Adipocyte (in vitro differentiated cells): ENCODE measurements around the gene MTHFD1L.

Source experiments
- DNase-seq: peaks from one replicate; pipeline ENCODE4 v3.0.0-alpha.2; 2015; ENCODE audit warnings: low read depth
- H3K27me3 ChIP-seq: replicated peaks from 2 replicates; pipeline ENCODE4 v1.7.0; 2013; ENCODE audit warnings: mild to moderate bottlenecking, low read length, moderate library complexity; ENCODE audit not compliant: control insufficient read depth, insufficient read depth
- H3K36me3 ChIP-seq: 2 replicates; pipeline ENCODE4 v1.7.0; 2013; ENCODE audit warnings: low read length, mild to moderate bottlenecking, moderate library complexity; ENCODE audit not compliant: control insufficient read depth, insufficient read depth, severe bottlenecking
- H3K4me1 ChIP-seq: 2 replicates; pipeline ENCODE4 v1.7.0; 2013; ENCODE audit warnings: mild to moderate bottlenecking, low read length, moderate library complexity; ENCODE audit not compliant: control insufficient read depth, insufficient read depth
- H3K4me3 ChIP-seq: 2 replicates; pipeline ENCODE4 v1.7.0; 2013; ENCODE audit warnings: mild to moderate bottlenecking, low read length, moderate library complexity
- H3K9ac ChIP-seq: 2 replicates; pipeline ENCODE4 v1.7.0; 2013; ENCODE audit warnings: mild to moderate bottlenecking, low read length, moderate library complexity
- H3K9me3 ChIP-seq: 2 replicates; pipeline ENCODE4 v1.7.0; 2013; ENCODE audit warnings: mild to moderate bottlenecking, low read length, moderate library complexity; ENCODE audit not compliant: control insufficient read depth

MTHFD1L gene

GRCh38 chr6:150971219-150971618, 105.7 kb downstream of the MTHFD1L start:
- no peak for DNase-seq
- Histone ChIP-seq H3K9me3 (no peaks in the 10 kb centered on the region), H3K27me3 (no peaks in the 10 kb centered on the region), H3K4me1 (peaks cover 4% of the 10 kb centered on the region), H3K36me3 (peaks cover 41% of the 10 kb centered on the region), H3K9ac (no peak overlapping the region), H3K4me3 (no peak overlapping the region)

- H3K4me1 ChIP-seq = peaks cover 10% of the 10 kb centered on the region
- peaks cover 31% of the 10 kb centered on the region for H3K36me3 ChIP-seq
- no peak for DNase-seq
- H3K4me3 ChIP-seq = no peak overlapping the region
- H3K9me3 ChIP-seq = no peaks in the 10 kb centered on the region
- no peaks in the 10 kb centered on the region for H3K27me3 ChIP-seq
- no peak overlapping the region for H3K9ac ChIP-seq
Observed at GRCh38 chr6:150975136-150975535, 109.6 kb downstream of the MTHFD1L start.

- Histone ChIP-seq H3K27me3 (no peaks in the 10 kb centered on the region), H3K9me3 (no peaks in the 10 kb centered on the region), H3K9ac (no peak overlapping the region), H3K36me3 (peaks cover 33% of the 10 kb centered on the region), H3K4me3 (no peak overlapping the region), H3K4me1 (peaks cover 10% of the 10 kb centered on the region)
- DNase-seq = no peak
Observed at GRCh38 chr6:150977281-150977680, 111.8 kb downstream of the MTHFD1L start.

GRCh38 chr6:150978624-150979023, 113.1 kb downstream of the MTHFD1L start:
- no peaks in the 10 kb centered on the region for H3K27me3 ChIP-seq
- H3K4me3 ChIP-seq = no peak overlapping the region
- H3K36me3 ChIP-seq = peaks cover 27% of the 10 kb centered on the region
- no peak overlapping the region for H3K9ac ChIP-seq
- no peaks in the 10 kb centered on the region for H3K9me3 ChIP-seq
- H3K4me1 ChIP-seq = peaks cover 6% of the 10 kb centered on the region
- no peak for DNase-seq

GRCh38 chr6:150979826-150980350, 114.4 kb downstream of the MTHFD1L start:
- H3K27me3 ChIP-seq = no peaks in the 10 kb centered on the region
- no peak overlapping the region for H3K4me3 ChIP-seq
- no peak overlapping the region for H3K9ac ChIP-seq
- no peak for DNase-seq
- no peaks in the 10 kb centered on the region for H3K9me3 ChIP-seq
- peaks cover 6% of the 10 kb centered on the region for H3K4me1 ChIP-seq
- H3K36me3 ChIP-seq = peaks cover 32% of the 10 kb centered on the region

GRCh38 chr6:150981095-150981494, 115.6 kb downstream of the MTHFD1L start:
- peaks cover 6% of the 10 kb centered on the region for H3K4me1 ChIP-seq
- H3K36me3 ChIP-seq = peaks cover 29% of the 10 kb centered on the region
- H3K9me3 ChIP-seq = no peaks in the 10 kb centered on the region
- H3K9ac ChIP-seq = no peak overlapping the region
- no peaks in the 10 kb centered on the region for H3K27me3 ChIP-seq
- no peak overlapping the region for H3K4me3 ChIP-seq
- DNase-seq = no peak

- H3K9me3 ChIP-seq = no peaks in the 10 kb centered on the region
- H3K4me1 ChIP-seq = peaks cover 6% of the 10 kb centered on the region
- no peaks in the 10 kb centered on the region for H3K27me3 ChIP-seq
- no peak overlapping the region for H3K4me3 ChIP-seq
- no peak overlapping the region for H3K9ac ChIP-seq
- no peak for DNase-seq
- peaks cover 28% of the 10 kb centered on the region for H3K36me3 ChIP-seq
Observed at GRCh38 chr6:150981669-150982068, 116.2 kb downstream of the MTHFD1L start.

GRCh38 chr6:150987371-150987828, 121.9 kb downstream of the MTHFD1L start:
- H3K36me3 ChIP-seq = peaks cover 24% of the 10 kb centered on the region
- H3K27me3 ChIP-seq = no peaks in the 10 kb centered on the region
- no peak overlapping the region for H3K4me3 ChIP-seq
- no peaks in the 10 kb centered on the region for H3K4me1 ChIP-seq
- H3K9ac ChIP-seq = no peak overlapping the region
- no peak for DNase-seq
- H3K9me3 ChIP-seq = no peaks in the 10 kb centered on the region

- Histone ChIP-seq H3K4me1 (no peaks in the 10 kb centered on the region), H3K4me3 (no peak overlapping the region), H3K9ac (no peak overlapping the region), H3K27me3 (no peaks in the 10 kb centered on the region), H3K36me3 (peaks cover 22% of the 10 kb centered on the region), H3K9me3 (no peaks in the 10 kb centered on the region)
- DNase-seq = peak; percentile 51
Observed at GRCh38 chr6:150987855-150988464, 122.5 kb downstream of the MTHFD1L start.

GRCh38 chr6:150991487-150991886, 126.0 kb downstream of the MTHFD1L start:
- no peak for DNase-seq
- Histone ChIP-seq H3K36me3 (peaks cover 17% of the 10 kb centered on the region), H3K27me3 (no peaks in the 10 kb centered on the region), H3K4me1 (no peaks in the 10 kb centered on the region), H3K9me3 (peaks cover 6% of the 10 kb centered on the region), H3K4me3 (no peak overlapping the region), H3K9ac (no peak overlapping the region)

GRCh38 chr6:150992262-150992661, 126.8 kb downstream of the MTHFD1L start:
- Histone ChIP-seq H3K9me3 (peaks cover 6% of the 10 kb centered on the region), H3K4me3 (no peak overlapping the region), H3K4me1 (no peaks in the 10 kb centered on the region), H3K27me3 (no peaks in the 10 kb centered on the region), H3K9ac (no peak overlapping the region), H3K36me3 (peaks cover 20% of the 10 kb centered on the region)
- DNase-seq = no peak

- Histone ChIP-seq H3K4me1 (peaks cover under 1% of the 10 kb centered on the region), H3K9me3 (peaks cover 6% of the 10 kb centered on the region), H3K9ac (no peak overlapping the region), H3K27me3 (no peaks in the 10 kb centered on the region), H3K4me3 (no peak overlapping the region), H3K36me3 (peaks cover 20% of the 10 kb centered on the region)
- DNase-seq = no peak
Observed at GRCh38 chr6:150992703-150993102, 127.2 kb downstream of the MTHFD1L start.
